ENCODE measurements around the gene FSIP1.

The FSIP1 gene

DNA sequence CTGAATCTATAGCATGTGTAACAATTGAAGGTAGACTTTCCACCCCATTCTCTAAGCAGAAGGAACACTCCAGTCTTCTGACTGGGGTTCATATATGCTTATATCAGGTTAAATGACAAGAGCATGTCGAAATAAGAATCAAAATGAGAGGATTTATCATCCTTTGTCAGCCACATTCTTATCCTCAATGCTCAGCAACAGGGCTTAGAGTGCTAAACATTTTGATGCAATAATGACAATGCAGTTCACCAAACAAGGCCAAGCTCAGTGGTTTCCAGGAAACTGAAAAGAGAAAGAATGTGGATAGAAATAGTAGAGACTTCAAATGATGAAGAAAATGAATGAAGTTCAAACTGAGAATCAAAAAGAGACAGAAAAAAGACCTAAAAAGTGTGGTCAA is 78.0 kb downstream of the FSIP1 start:
- H3K9ac ChIP-seq (ENCODE audit: low read length), result no peak overlapping the region
- H3K9me3 ChIP-seq (ENCODE audit: control insufficient read depth, low read length), result no peaks in the 10 kb centered on the region
- H3K4me1 ChIP-seq (ENCODE audit: control insufficient read depth, insufficient read depth, low read length), result no peaks in the 10 kb centered on the region
- no peaks in the 10 kb centered on the region for H3K36me3 ChIP-seq (ENCODE audit: control insufficient read depth, insufficient read depth, low read length)
- H3K4me3 ChIP-seq (ENCODE audit: low read length), result no peak overlapping the region
- no peaks in the 10 kb centered on the region for H3K27me3 ChIP-seq (ENCODE audit: control insufficient read depth, insufficient read depth, low read length)

DNA sequence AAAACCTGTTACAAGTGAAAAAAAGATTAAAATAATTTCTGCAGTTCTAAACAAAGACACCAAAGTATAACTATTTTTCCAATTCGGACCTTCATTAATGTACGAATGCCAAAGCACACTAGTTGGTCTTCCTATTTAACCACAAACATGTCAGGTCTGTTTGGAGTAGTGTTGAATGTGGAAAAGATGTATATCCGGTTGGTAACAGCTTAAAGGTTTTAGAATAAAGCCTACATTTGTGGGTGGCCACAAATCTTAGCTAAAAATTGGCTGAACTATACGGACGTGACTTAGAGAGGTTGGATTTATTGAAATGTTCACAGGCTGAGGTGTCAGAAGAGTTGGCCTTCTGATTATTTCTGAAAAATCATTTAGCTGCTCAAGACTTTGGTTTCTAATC is 78.4 kb downstream of the FSIP1 start:
- Histone ChIP-seq H3K36me3 (ENCODE audit: control insufficient read depth, insufficient read depth, low read length) (no peaks in the 10 kb centered on the region), H3K9ac (ENCODE audit: low read length) (no peak overlapping the region)

DNA sequence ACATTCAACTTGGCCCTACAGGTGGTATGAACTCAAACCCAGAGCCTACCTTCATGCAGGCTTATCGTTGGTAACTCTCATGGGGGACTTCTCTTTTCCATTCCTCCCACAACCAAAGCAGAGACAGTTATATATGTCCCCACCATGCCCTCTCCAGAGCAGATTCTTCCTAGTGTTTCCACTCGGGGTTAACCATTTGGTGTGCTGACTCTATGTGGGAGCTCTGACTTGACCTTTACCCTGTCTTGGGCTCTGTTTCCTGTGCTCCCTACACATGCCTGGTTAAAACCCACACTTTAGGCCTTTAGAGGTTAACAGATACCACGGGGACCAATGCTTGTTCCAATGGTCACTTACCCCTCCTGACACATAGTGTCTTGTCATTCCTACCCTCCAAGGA is 80.7 kb downstream of the FSIP1 start:
- Histone ChIP-seq H3K4me1 (ENCODE audit: control insufficient read depth, insufficient read depth, low read length) (no peaks in the 10 kb centered on the region), H3K9ac (ENCODE audit: low read length) (no peak overlapping the region), H3K36me3 (ENCODE audit: control insufficient read depth, insufficient read depth, low read length) (no peaks in the 10 kb centered on the region)

More for the DNA sequence above, 78.4 kb downstream of the FSIP1 start:
- Histone ChIP-seq H3K4me3 (ENCODE audit: low read length) (no peak overlapping the region), H3K4me1 (ENCODE audit: control insufficient read depth, insufficient read depth, low read length) (no peaks in the 10 kb centered on the region), H3K27me3 (ENCODE audit: control insufficient read depth, insufficient read depth, low read length) (no peaks in the 10 kb centered on the region), H3K9me3 (ENCODE audit: control insufficient read depth, low read length) (no peaks in the 10 kb centered on the region)

DNA sequence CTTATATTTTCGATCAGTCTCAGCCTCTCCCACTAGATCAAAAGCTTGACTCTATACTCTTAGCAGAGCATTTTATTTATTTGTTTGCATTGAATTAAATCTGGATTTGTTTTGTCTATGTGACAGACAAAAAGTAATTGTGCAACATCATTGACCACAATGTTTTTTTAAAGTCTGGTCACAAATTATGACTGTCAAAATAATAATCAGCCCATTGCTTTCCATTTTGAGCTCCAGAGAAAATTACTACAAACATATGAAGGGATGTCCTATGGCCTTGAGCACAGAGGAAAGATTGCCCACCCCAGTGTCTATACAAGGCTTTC is 82.3 kb downstream of the FSIP1 start:
- no peaks in the 10 kb centered on the region for H3K36me3 ChIP-seq (ENCODE audit: control insufficient read depth, insufficient read depth, low read length)
- no peak overlapping the region for H3K4me3 ChIP-seq (ENCODE audit: low read length)
- no peaks in the 10 kb centered on the region for H3K27me3 ChIP-seq (ENCODE audit: control insufficient read depth, insufficient read depth, low read length)
- no peaks in the 10 kb centered on the region for H3K4me1 ChIP-seq (ENCODE audit: control insufficient read depth, insufficient read depth, low read length)
- H3K9me3 ChIP-seq (ENCODE audit: control insufficient read depth, low read length), result no peaks in the 10 kb centered on the region
- H3K9ac ChIP-seq (ENCODE audit: low read length), result no peak overlapping the region

More for the DNA sequence above, 80.7 kb downstream of the FSIP1 start:
- Histone ChIP-seq H3K27me3 (ENCODE audit: control insufficient read depth, insufficient read depth, low read length) (no peaks in the 10 kb centered on the region), H3K4me3 (ENCODE audit: low read length) (no peak overlapping the region), H3K9me3 (ENCODE audit: control insufficient read depth, low read length) (no peaks in the 10 kb centered on the region)

DNA sequence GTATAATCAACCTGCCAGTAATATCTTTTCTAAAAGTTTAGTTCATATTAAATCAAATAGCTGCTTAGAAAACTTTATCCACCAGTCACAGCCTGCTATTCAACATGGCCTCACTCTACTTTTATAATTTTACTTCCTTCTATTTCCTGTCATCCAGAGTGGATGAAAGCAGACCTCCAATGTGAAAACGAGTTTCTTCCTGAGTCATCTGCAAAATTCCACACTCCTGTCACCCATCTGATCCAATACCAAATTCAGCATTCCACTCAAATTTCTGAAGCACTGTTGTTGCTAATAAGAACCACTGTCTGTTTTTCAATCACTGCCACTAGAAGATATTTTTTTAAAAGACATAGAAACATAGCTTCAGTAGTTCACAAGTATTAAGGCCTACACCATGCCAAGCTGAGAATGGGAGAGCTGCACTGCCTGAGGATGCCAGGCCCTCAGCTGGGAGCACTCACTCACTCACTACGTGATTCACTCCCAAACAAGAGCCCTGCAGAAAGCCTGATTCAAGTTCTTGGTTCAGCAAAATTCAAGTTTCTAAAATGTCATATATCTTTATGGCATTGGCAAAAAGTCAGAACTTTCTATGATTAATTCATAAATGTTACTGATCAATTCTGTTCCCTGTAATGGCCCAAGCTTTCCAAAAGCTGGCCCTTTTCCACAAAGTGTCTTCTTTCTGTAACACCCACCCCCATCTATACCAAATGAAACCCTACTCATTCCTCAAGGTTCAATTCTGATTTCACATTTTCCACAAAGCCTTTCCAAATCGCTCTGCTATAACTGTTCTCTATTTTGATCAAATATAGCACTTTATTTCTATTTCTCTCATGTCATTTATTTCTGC is 82.9 kb downstream of the FSIP1 start:
- Histone ChIP-seq H3K27me3 (ENCODE audit: control insufficient read depth, insufficient read depth, low read length) (no peaks in the 10 kb centered on the region), H3K4me1 (ENCODE audit: control insufficient read depth, insufficient read depth, low read length) (no peaks in the 10 kb centered on the region), H3K9ac (ENCODE audit: low read length) (no peak overlapping the region), H3K9me3 (ENCODE audit: control insufficient read depth, low read length) (no peaks in the 10 kb centered on the region), H3K4me3 (ENCODE audit: low read length) (no peak overlapping the region), H3K36me3 (ENCODE audit: control insufficient read depth, insufficient read depth, low read length) (no peaks in the 10 kb centered on the region)

DNA sequence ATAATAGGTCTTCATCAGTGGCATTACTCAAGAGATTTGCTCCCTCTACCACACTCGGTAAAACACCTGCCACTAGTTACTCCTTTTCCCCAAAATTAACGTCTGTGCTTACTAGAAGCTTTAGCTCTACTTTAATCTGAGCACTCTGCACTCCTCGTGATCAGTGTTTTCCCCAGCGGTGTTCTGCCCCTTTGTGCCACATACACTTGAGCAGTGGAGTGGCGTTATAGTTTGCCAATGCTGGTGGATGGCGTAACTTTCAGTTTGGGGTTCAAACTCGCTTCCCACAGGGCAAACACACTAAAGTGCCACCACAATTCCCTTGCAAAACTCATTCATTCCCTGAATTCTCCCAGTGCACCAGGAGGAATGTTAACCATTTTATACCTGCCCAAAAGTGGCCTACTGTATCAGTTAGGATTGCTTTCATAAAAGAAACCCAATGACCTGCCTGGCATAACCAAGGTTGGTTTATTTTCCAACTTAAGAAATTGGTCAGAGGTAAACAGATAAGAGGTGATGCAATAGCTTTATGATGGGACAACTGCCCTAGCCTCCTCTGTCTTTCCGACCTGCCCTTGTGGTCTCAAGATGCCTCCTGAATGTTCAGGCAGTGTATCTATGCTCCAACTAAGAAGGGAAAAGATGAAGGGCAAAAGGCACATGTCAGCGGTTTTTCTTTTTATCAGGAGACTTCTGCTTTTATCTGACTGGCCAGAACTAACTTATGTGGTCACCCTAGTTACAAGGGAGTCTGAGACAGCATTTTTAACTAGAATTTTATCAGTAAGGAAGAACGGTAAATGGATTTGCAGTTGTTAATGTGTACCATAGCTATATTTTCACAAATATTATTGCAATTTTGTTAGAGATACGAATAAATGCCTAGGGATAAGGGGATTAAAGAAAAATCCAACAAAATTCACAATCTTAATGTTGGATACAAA is 83.9 kb downstream of the FSIP1 start:
- Histone ChIP-seq H3K9me3 (ENCODE audit: control insufficient read depth, low read length) (no peaks in the 10 kb centered on the region), H3K4me1 (ENCODE audit: control insufficient read depth, insufficient read depth, low read length) (no peaks in the 10 kb centered on the region), H3K27me3 (ENCODE audit: control insufficient read depth, insufficient read depth, low read length) (no peaks in the 10 kb centered on the region), H3K4me3 (ENCODE audit: low read length) (no peak overlapping the region), H3K9ac (ENCODE audit: low read length) (no peak overlapping the region), H3K36me3 (ENCODE audit: control insufficient read depth, insufficient read depth, low read length) (no peaks in the 10 kb centered on the region)

DNA sequence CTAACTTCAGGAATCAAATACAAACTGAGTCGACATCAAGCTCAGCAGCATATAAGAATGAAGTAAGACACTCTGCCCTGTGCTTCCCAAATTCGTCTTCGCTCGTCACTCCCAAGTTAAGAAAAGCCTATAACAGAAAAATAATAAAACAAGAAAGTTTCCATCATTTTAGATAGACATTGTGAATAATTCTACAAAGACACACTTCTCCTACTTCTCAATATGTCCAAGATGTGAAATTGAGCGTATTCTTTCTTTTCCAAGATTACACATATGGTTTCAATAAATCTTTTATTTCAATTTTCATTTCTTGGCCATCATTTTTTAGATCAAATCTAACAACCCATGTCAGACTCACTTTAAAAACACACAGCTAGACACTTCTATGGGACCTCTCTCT is 85.1 kb downstream of the FSIP1 start:
- H3K27me3 ChIP-seq (ENCODE audit: control insufficient read depth, insufficient read depth, low read length), result no peaks in the 10 kb centered on the region
- no peak overlapping the region for H3K9ac ChIP-seq (ENCODE audit: low read length)
- H3K9me3 ChIP-seq (ENCODE audit: control insufficient read depth, low read length), result no peaks in the 10 kb centered on the region
- H3K4me3 ChIP-seq (ENCODE audit: low read length), result no peak overlapping the region
- H3K4me1 ChIP-seq (ENCODE audit: control insufficient read depth, insufficient read depth, low read length), result no peaks in the 10 kb centered on the region
- H3K36me3 ChIP-seq (ENCODE audit: control insufficient read depth, insufficient read depth, low read length), result no peaks in the 10 kb centered on the region

DNA sequence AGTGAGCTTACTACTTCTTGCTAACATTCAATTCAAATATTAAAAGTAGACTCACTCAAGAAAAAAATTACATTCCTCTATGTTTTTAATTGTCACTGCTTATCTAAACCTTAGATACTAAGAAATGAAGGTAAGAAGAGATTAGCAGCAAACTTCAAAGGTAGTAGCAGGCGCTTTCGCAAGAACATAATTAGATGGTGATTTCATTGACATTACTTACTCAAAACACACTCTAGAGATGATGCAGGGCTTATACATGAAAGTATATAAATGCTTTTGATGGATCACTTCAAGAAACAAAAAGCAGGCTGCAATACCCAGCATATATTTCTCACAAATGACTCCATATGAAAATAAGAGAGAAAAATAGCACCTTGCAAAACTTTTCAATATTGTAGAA is 86.8 kb downstream of the FSIP1 start:
- Histone ChIP-seq H3K4me1 (ENCODE audit: control insufficient read depth, insufficient read depth, low read length) (no peaks in the 10 kb centered on the region), H3K36me3 (ENCODE audit: control insufficient read depth, insufficient read depth, low read length) (no peaks in the 10 kb centered on the region), H3K9me3 (ENCODE audit: control insufficient read depth, low read length) (no peaks in the 10 kb centered on the region), H3K27me3 (ENCODE audit: control insufficient read depth, insufficient read depth, low read length) (no peaks in the 10 kb centered on the region), H3K4me3 (ENCODE audit: low read length) (no peak overlapping the region), H3K9ac (ENCODE audit: low read length) (no peak overlapping the region)

DNA sequence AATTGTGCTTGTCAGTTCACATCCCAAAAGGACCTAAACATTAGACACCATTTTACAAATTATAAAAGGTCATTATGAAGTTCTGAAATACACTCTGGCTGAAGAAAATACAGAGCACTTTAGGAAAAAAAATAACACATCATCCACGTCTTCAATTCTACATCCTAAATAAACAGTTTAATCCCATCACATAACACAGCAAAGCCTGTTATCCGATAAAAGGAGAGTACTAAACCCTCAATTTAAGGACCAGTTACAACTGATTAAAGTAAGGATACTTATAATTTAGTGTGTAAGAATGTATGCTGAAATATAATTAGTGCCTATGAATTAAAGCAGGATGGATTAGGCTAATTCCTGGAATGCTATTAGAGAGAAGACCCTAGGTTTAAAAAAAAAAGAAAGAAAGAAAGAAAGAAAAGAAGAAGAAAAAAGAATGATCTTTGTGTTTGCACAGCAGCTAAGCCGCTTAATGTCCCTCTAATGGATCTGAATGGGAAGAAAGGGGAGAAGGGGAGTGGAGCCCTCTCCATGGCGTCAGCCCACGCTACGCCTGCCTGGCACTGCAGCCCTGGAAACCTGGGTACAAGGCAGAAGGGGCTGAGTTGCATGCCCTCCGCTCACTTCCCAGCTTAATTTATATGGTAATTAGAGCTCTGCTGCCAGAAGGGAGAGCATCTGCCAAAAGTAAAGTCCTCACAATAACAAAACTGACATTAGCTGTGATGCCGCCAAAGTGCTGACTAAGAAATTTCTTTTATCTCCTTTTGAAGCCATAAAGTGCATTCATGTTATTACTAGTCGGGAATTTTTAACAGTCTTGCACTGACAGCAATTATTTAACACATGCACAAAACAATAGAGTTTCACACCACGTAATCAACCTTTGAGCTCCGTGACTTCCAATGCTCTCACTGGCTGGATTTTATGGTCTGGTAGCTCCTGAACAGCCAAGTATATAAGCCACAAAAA is 90.0 kb downstream of the FSIP1 start:
- H3K4me3 ChIP-seq (ENCODE audit: low read length), result no peak overlapping the region
- no peaks in the 10 kb centered on the region for H3K36me3 ChIP-seq (ENCODE audit: control insufficient read depth, insufficient read depth, low read length)
- no peaks in the 10 kb centered on the region for H3K27me3 ChIP-seq (ENCODE audit: control insufficient read depth, insufficient read depth, low read length)
- H3K4me1 ChIP-seq (ENCODE audit: control insufficient read depth, insufficient read depth, low read length), result no peaks in the 10 kb centered on the region
- no peaks in the 10 kb centered on the region for H3K9me3 ChIP-seq (ENCODE audit: control insufficient read depth, low read length)
- no peak overlapping the region for H3K9ac ChIP-seq (ENCODE audit: low read length)

DNA sequence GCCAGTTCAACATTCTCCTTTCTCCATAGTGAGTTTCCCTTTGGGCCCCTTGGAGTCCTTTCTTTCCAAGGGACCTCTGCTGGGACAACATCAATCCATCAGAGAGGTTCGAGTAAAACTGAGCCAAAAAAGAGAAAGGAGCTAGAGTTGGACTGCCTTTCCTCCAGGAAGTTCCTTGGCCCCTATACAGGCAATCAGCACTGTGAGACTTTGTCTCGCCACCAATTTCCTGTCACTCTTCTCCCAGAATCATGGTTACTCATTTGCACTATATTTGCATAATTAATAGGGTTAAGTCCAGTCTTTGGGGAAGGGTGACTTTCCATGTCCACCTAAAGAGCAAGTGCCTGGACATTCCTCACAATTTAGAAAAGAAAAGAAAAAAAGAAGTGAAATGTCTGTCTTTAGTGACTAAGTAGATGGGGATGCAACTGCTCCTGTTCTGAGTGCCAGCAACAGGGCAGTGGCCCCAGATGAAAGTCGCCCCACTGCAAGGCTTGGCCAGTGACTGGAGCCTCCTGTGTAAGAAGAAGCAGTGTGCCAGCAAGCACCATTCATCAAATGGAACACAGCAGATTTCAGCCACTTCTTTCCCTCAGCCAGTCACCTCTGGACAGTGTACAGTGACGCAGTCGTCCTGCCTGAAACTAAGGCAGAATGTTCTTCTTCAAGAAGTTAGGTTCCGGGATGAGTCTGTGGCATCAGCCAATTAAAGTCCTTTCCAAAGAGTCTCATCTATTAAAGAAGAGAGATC is 91.6 kb downstream of the FSIP1 start:
- H3K9ac ChIP-seq (ENCODE audit: low read length), result no peak overlapping the region
- no peaks in the 10 kb centered on the region for H3K9me3 ChIP-seq (ENCODE audit: control insufficient read depth, low read length)
- no peaks in the 10 kb centered on the region for H3K4me1 ChIP-seq (ENCODE audit: control insufficient read depth, insufficient read depth, low read length)
- no peaks in the 10 kb centered on the region for H3K36me3 ChIP-seq (ENCODE audit: control insufficient read depth, insufficient read depth, low read length)
- H3K27me3 ChIP-seq (ENCODE audit: control insufficient read depth, insufficient read depth, low read length), result no peaks in the 10 kb centered on the region
- no peak overlapping the region for H3K4me3 ChIP-seq (ENCODE audit: low read length)

DNA sequence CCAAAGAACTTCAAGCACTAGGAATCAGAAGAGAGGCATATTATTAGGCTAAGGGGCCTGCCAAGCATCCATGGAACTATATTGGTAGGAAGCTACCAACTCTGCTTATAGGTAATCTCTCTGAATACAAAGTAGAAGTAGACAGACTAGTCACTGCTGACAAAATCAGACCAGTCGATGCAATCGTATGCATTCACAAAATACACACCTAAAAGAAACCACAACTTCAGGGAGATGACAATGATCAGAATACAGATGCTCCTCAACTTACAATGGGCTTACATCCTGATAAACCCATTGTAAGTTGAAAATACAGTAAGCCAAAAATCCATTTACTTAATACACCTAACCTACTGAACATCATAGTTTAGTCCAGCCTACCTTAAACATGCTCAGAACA is 94.7 kb downstream of the FSIP1 start:
- H3K4me1 ChIP-seq (ENCODE audit: control insufficient read depth, insufficient read depth, low read length), result no peaks in the 10 kb centered on the region
- H3K27me3 ChIP-seq (ENCODE audit: control insufficient read depth, insufficient read depth, low read length), result no peaks in the 10 kb centered on the region
- no peaks in the 10 kb centered on the region for H3K36me3 ChIP-seq (ENCODE audit: control insufficient read depth, insufficient read depth, low read length)
- no peak overlapping the region for H3K4me3 ChIP-seq (ENCODE audit: low read length)
- no peaks in the 10 kb centered on the region for H3K9me3 ChIP-seq (ENCODE audit: control insufficient read depth, low read length)
- H3K9ac ChIP-seq (ENCODE audit: low read length), result no peak overlapping the region
